HFF-Myc (cell line): ENCODE results near the gene IFITM5.
"Not testable (repeated sequence)": the region's sequence is repeated elsewhere in the genome, so short reads cannot be mapped to it uniquely, and the experiment has no call there.

ENCODE experiments used
- DNase-seq: peaks from one replicate; pipeline ENCODE4 v3.0.0-alpha.2; 2011; ENCODE audit warnings: low read depth; ENCODE audit errors: extremely low read depth
- H3K4me3 ChIP-seq: replicated peaks from 2 replicates; pipeline ENCODE4 v1.5.1; 2011; ENCODE audit warnings: low read depth, mild to moderate bottlenecking, control low read depth, low read length
- TF ChIP-seq, protein P1 (sequence below): IDR thresholded peaks from 2 replicates; pipeline ENCODE4 v1.5.1; 2012; ENCODE audit warnings: mild to moderate bottlenecking, low read depth, low read length, control low read depth; ENCODE audit errors: missing control alignments

Gene IFITM5

DNA sequence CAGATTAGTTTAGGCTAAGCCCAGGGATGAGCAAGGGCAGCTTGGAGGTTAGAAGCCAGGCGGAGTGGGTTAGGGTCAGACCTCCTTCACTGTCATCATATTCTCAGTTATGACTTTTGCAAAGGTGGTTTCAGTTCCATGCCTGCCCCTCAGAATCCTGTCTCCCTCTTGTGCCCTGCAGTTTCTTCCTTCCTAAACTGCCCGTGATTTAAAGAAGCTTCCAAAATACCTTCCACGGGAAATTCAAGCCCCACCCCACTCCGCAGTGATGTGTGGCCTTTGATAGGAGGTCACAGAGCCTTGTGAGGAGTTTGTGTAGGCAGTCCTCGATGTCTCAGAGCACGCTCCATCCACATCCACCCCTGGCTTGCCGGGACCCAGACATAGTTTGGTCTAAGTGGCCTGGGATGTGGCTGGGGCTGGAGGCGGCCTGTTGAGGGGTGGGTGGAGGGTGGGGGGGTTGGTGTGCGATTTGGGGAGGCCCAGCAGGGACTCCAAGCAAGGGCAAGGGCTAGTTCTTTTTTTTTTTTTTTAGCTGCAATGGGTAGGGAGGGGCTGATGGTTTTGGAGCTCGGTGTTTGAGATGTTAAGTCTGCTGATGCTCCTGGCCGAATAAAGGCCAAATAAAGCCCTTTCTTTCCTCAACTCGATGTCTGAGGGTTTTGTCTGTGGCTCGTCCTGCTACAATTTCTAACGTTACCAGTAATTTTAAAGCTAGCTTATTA, 12.9 kb upstream of the IFITM5 start:
- no peak overlapping the region for H3K4me3 ChIP-seq
- no peak for DNase-seq
- TF ChIP-seq, protein P1, sequence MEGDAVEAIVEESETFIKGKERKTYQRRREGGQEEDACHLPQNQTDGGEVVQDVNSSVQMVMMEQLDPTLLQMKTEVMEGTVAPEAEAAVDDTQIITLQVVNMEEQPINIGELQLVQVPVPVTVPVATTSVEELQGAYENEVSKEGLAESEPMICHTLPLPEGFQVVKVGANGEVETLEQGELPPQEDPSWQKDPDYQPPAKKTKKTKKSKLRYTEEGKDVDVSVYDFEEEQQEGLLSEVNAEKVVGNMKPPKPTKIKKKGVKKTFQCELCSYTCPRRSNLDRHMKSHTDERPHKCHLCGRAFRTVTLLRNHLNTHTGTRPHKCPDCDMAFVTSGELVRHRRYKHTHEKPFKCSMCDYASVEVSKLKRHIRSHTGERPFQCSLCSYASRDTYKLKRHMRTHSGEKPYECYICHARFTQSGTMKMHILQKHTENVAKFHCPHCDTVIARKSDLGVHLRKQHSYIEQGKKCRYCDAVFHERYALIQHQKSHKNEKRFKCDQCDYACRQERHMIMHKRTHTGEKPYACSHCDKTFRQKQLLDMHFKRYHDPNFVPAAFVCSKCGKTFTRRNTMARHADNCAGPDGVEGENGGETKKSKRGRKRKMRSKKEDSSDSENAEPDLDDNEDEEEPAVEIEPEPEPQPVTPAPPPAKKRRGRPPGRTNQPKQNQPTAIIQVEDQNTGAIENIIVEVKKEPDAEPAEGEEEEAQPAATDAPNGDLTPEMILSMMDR = no peak

DNA sequence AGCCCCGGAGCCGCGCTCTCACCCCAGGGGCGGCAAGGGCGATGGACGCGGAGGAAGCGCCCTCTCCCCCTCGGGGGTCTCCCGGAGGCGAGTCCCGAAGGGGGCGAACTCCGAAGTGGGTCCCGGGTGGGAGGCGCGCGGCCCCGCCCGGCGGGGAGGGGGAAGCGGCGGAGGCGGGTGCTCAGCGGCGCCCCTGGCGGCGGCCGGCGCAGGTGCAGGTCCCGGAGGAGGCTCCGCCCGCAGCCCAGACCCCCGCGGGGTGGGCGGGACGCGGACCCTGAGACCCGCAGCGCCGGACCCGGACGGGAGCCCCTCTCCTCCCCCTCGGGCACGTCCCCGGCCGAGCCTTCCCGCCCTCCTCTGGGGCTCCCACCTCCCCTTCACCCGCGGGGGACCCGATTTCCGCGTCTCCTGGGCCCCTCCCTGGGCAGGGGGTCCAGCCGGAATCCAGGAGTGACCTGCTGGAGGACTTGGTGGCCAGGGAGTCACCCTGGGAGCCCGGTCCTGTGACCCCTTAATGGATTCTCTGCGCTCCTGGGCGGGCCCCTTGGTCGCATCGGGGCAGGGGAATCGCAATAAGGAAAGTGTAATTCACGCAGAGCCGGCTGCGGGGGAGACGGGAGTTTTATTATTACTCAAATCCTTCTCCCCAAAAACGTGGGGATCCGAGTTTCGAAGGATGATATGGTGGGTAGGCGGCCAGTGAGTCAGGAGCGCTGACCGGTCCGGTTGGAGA, 11.9 kb upstream of the IFITM5 start:
- not testable (repeated sequence) for DNase-seq, H3K4me3 ChIP-seq

DNA sequence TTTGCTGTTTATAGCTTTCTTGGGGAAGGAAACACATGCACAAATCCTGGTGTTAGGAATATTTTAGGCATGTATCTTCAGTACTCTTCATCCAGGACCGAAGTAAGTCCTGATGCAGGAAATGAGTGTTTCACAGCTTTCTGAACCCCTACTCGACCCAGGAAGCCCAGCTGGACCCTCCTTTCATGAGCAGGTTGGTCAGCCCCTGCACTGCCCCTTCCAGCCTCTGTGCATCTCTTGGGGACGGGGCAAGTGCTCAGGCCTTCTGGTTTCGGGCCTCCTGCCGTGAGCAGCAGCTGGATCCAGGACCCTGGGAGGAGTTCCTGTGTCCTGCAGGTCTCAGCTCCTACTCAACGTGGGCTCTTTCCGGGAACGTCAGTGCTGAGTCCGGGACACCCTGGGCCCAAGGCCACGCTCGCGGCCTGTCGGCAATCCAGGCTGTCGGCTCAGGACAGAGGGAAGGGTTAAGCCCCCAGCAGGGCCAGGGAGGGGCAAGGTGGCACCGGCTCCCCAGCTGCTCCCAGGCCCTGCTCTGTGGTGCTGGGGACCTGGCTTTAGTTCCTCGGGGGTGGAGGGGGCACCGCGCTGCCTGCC, 10.8 kb upstream of the IFITM5 start:
- H3K4me3 ChIP-seq = peak overlapping the region; percentile 79
- not testable (repeated sequence) for DNase-seq

DNA sequence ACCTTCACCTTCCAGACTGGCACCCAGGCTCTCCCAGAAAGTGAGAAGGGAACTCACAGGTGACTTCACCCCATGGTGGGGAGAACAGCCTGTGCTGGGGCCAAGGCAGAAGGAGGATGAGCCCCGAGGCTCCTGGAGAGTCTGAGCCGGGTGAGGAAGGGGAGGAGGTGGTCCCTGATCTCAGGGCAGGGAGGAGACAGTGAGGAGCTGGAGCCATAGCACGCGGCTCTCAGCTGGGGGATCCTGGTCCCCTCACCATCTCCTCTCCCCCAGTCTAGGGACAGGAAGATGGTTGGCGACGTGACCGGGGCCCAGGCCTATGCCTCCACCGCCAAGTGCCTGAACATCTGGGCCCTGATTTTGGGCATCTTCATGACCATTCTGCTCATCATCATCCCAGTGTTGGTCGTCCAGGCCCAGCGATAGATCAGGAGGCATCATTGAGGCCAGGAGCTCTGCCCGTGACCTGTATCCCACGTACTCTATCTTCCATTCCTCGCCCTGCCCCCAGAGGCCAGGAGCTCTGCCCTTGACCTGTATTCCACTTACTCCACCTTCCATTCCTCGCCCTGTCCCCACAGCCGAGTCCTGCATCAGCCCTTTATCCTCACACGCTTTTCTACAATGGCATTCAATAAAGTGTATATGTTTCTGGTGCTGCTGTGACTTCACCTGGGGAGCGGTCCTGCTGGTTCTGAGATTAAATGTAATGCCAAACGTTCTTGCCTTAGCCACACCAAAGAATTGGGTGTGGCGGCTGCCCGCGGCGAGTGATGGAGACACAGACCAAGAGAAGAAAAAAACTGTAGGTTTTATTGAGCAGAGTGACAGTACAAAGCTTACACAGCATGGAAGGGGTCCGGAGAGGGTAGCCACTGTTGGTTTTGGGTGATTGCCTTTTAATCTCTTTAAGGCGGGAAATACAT, 9.7 kb upstream of the IFITM5 start:
- H3K4me3 ChIP-seq = peak overlapping the region; percentile 79
- DNase-seq = not testable (repeated sequence)

DNA sequence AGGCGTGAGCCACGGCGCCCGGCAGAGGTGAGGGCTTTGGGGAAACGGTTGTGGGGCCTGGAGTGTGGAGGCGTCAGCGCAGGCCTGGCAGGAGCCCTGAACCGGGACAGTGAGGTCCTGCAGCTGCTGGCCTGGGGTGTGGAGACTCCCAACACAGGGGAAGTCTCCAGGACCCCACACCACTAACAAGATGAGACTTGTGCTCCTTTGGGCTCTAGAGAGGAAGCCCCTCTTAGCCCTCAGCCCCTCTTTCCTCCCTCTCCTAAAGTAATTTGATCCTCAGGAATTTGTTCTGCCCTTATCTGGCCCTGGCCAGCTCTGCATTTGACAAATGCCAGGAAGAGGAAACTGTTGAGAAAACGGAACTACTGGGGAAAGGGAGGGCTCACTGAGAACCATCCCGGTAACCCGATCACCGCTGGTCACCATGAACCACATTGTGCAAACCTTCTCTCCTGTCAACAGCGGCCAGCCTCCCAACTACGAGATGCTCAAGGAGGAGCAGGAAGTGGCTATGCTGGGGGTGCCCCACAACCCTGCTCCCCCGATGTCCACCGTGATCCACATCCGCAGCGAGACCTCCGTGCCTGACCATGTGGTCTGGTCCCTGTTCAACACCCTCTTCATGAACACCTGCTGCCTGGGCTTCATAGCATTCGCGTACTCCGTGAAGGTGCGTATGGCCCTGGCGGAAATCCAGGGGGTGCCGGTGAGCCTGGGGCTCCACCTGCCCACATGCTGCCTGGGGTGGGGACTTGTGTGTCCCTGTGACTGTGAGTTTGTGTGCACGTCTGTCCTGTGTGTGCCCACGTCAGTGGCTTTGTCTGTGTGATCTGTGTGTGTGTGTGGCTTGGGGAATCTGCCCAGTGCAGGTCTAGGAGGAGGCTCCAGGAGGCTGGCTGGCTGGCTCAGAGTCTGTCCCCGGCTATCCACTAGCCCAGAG, 8.7 kb upstream of the IFITM5 start, which contains the start of gene IFITM2:
TSS of gene IFITM2 (plus strand) at position 51 of the 943 bp plus-strand sequence. CDS start at position 428, 377 bp downstream.
- DNase-seq = peak; percentile 83
- peak within 1 kb of the TSS; percentile 79 for H3K4me3 ChIP-seq

DNA sequence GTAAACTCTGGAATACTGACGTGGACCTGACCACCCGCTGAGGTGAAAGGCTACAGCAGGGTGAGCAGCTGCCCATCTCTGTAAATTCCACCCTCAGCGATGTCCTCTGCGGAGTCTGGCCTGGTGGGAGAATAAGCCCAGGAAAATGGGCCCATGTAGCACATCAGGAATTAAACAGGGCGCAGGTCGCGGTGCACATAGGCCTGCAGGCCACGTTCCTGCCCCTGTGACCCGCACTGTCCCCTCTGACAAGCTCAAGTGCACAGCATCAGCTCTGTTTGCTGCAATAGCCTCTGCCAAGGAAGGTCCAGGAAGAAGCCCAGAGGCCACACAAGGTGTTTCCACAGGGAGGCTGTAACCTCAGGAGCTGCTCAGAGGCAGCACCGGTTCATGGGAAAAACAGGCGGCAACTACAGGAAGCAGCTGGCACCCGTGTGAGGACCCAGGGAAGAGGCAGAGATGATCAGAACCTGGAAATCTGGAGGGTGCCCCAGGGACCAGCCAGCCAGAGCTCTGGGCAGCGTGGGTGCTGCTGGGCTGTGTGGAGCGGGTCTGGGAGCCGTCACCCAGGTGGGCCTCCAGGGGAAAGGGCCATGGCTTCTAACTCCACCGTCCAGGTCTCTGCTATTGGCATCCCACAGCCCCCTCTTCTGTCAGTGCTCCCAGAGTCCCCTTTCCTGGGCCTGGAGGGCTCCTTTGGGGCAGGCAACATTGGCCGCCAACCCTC, 7.5 kb upstream of the IFITM5 start:
- TF ChIP-seq, protein P1 = no peak
- DNase-seq = no peak
- no peak overlapping the region for H3K4me3 ChIP-seq

DNA sequence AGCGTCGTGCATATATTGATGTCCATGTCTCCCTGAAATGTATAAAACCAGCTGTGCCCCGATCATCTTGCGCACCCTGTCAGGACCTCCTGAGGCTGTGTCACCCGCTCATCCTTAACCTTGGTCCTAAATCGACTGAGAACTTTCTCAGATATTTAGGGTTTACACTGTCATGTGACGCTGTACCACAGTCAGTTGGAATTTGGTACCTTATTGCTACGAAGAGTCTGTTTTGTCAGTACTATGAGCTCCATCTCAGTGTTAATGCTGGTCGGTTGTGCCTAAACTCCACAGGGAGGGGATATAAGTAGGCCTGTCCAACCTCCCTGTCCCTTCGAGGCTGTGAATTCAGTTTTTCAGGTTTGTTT, 6.5 kb upstream of the IFITM5 start:
- TF ChIP-seq, protein P1 = no peak
- no peak overlapping the region for H3K4me3 ChIP-seq
- DNase-seq = no peak
